GM12878 (cell line): Measurements from ENCODE around the gene PPP1R13L. TPM values are rescaled to one million over a fixed set of nuclear protein-coding genes. Genes with fewer than 3 reads are reported as not detected.

Experiments
- ATF7 ChIP-seq: fragments of 450-650 bp; IDR thresholded peaks from 2 replicates; pipeline ENCODE4 v1.6.1; 2016; ENCODE audit warnings: low read depth, mild to moderate bottlenecking
- BACH1 ChIP-seq: fragments of 450-650 bp; IDR thresholded peaks from 2 replicates; pipeline ENCODE4 v1.6.1; 2017; ENCODE audit warnings: mild to moderate bottlenecking, borderline replicate concordance
- BHLHE40 ChIP-seq, 2 experiments: fragments of 450-650 bp in 1 of 2; IDR thresholded peaks; 2 replicates each; pipeline ENCODE4 v1.6.1; 2011 to 2017; ENCODE audit warnings: low read depth in 2 of 2, borderline replicate concordance in 1 of 2, improper control_type of control experiment in 1 of 2, low read length in 1 of 2, mild to moderate bottlenecking in 1 of 2
- BMI1 ChIP-seq: fragments of 450-650 bp; IDR thresholded peaks from 2 replicates; pipeline ENCODE4 v1.6.1; 2016; ENCODE audit warnings: mild to moderate bottlenecking, moderate library complexity, borderline replicate concordance
- DPF2 ChIP-seq: fragments of 450-650 bp; IDR thresholded peaks from 2 replicates; pipeline ENCODE4 v1.6.1; 2017; ENCODE audit warnings: mild to moderate bottlenecking
- EED ChIP-seq: sonication (generic); IDR thresholded peaks from 2 replicates; pipeline ENCODE4 v1.6.1; 2016; ENCODE audit warnings: antibody characterized with exemption, low read depth
- ETV6 ChIP-seq, 2 experiments: fragments of 450-650 bp in 1 of 2; IDR thresholded peaks in 1 of 2; conservative IDR thresholded peaks in 1 of 2; 2 replicates each; pipeline ENCODE4 v1.6.1; 2014; ENCODE audit warnings: antibody characterized with exemption in 1 of 2, borderline replicate concordance in 1 of 2, low read depth in 1 of 2, mild to moderate bottlenecking in 1 of 2, moderate library complexity in 1 of 2
- GATAD2B ChIP-seq: fragments of 450-650 bp; conservative IDR thresholded peaks from 2 replicates; pipeline ENCODE4 v1.6.1; 2017; ENCODE audit warnings: low read depth, mild to moderate bottlenecking, moderate library complexity
- HDAC2 ChIP-seq: fragments of 200-600 bp; sonication (generic); IDR thresholded peaks from 2 replicates; pipeline ENCODE4 v1.6.1; 2017
- HDGF ChIP-seq: fragments of 450-650 bp; IDR thresholded peaks from 2 replicates; pipeline ENCODE4 v1.6.1; 2016; ENCODE audit warnings: antibody characterized with exemption
- IRF4 ChIP-seq: IDR thresholded peaks from 2 replicates; pipeline ENCODE4 v1.6.1; 2011; ENCODE audit warnings: low read depth, low read length
- MEF2B ChIP-seq: fragments of 450-650 bp; IDR thresholded peaks from 2 replicates; pipeline ENCODE4 v1.6.1; 2018; ENCODE audit warnings: mild to moderate bottlenecking, moderate library complexity; ENCODE audit not compliant: partially characterized antibody, poor library complexity, severe bottlenecking
- NFYB ChIP-seq: IDR thresholded peaks from 2 replicates; pipeline ENCODE4 v1.6.1; 2011; ENCODE audit warnings: low read depth, mild to moderate bottlenecking, low read length, improper control_type of control experiment, moderate library complexity; ENCODE audit not compliant: insufficient read depth
- NR2F1 ChIP-seq: fragments of 450-650 bp; conservative IDR thresholded peaks from 2 replicates; pipeline ENCODE4 v1.6.1; 2017; ENCODE audit warnings: mild to moderate bottlenecking
- PBX3 ChIP-seq: IDR thresholded peaks from 2 replicates; pipeline ENCODE4 v1.6.1; 2011; ENCODE audit warnings: mild to moderate bottlenecking, low read depth, low read length, moderate library complexity; ENCODE audit not compliant: insufficient replicate concordance
- POLR2AphosphoS5 ChIP-seq: IDR thresholded peaks from 2 replicates; pipeline ENCODE4 v1.6.1; 2011; ENCODE audit warnings: mild to moderate bottlenecking, low read length, inconsistent platforms
- RELB ChIP-seq: fragments of 450-650 bp; IDR thresholded peaks from 2 replicates; pipeline ENCODE4 v1.6.1; 2017; ENCODE audit warnings: low read depth, mild to moderate bottlenecking, moderate library complexity
- SIX5 ChIP-seq: IDR thresholded peaks from 2 replicates; pipeline ENCODE4 v1.6.1; 2011; ENCODE audit warnings: mild to moderate bottlenecking, low read depth, low read length, moderate library complexity; ENCODE audit not compliant: severe bottlenecking
- SP1 ChIP-seq: IDR thresholded peaks from one replicate; pipeline ENCODE4 v1.6.1; 2011; ENCODE audit warnings: low read depth, low read length
- SPI1 ChIP-seq: IDR thresholded peaks from 2 replicates; pipeline ENCODE4 v1.6.1; 2011; ENCODE audit warnings: low read depth, mild to moderate bottlenecking, low read length, moderate library complexity, borderline replicate concordance; ENCODE audit not compliant: insufficient read depth
- SUPT20H ChIP-seq: IDR thresholded peaks from 2 replicates; pipeline ENCODE4 v1.6.1; 2011; ENCODE audit warnings: low read depth, mild to moderate bottlenecking, low read length, moderate library complexity, borderline replicate concordance; ENCODE audit not compliant: control insufficient read depth
- ZBTB33 ChIP-seq: fragments of 450-650 bp; IDR thresholded peaks from 2 replicates; pipeline ENCODE4 v1.6.1; 2017; ENCODE audit warnings: mild to moderate bottlenecking
- polyA plus RNA-seq, 11 experiments: library from polyadenylated mRNA; depleted of rRNA in 4 of 11; unstranded in 6 of 11; stranded (reverse) in 5 of 11; fragments of >200 nt; fragmentation: Nextera tagmentation in 4 of 11; fragmentation: Illumina TruSeq in 1 of 11; extraction: Ambion mirVana in 4 of 11; extraction: Trizol in 1 of 11; gene quantifications; 1 replicate in 1 of 11; 2 replicates in 10 of 11; pipeline versions ENCODE4 v1.2.1 to v1.2.3, GENCODE V29; 2011 to 2016; ENCODE audit warnings: inconsistent platforms in 2 of 11, missing spikeins in 2 of 11, low read depth in 1 of 11
- total RNA-seq, 4 experiments: library from RNA; depleted of rRNA in 3 of 4; stranded (reverse); fragments of >200 nt in 3 of 4; fragmentation: Illumina TruSeq in 1 of 4; extraction: Trizol in 1 of 4; gene quantifications; 2 replicates each; pipeline versions ENCODE4 v1.2.1 to v1.2.3, GENCODE V29; 2013 to 2021

The PPP1R13L gene
- total and polyA plus RNA-seq, 10 of the 15 experiments (the other 5 are each of a cell fraction or from before 2014, with no cell fraction given): 0.40 to 10.0 (median 2.5) TPM

GRCh38 chr19:45443462-45444317 lies 38.8 kb upstream of the PPP1R13L start (continued):
- TF ChIP-seq ETV6 (conservative IDR thresholded peaks at IDR 0.05 in 1 of 2, IDR thresholded peaks at IDR 0.05 in 1 of 2; ENCODE audit: borderline replicate concordance in 1 of 2, low read depth in 1 of 2) (peak in 1 of 2 experiments; percentile 45; a peak in 2 of 4 replicates), SP1 (peak; percentile 7), GATAD2B (peak; percentile 87), POLR2AphosphoS5 (no peak), SUPT20H (no peak), RELB (peak; percentile 91), IRF4 (no peak), BACH1 (peak; percentile 37; the same call in 1 of the 2 replicates), NR2F1 (peak; percentile 66), SPI1 (0 out of 2 replicates have a peak, but pooled peaks have one; percentile 20), DPF2 (peak; percentile 74), NFYB (no peak), ATF7 (peak; percentile 67), BHLHE40 (IDR thresholded peaks at IDR 0.05; ENCODE audit: borderline replicate concordance in 1 of 2, low read depth in 2 of 2, low read length in 1 of 2) (0 out of 4 replicates have a peak, but pooled peaks of 1 of the 2 experiments have one; percentile 34), HDGF (0 out of 2 replicates have a peak, but pooled peaks have one; percentile 69), BMI1 (no peak), PBX3 (no peak), ZBTB33 (no peak), HDAC2 (no peak), SIX5 (no peak), MEF2B (peak; percentile 91), EED (peak; percentile 97)
